Body of pancreas (tissue), 4 donors: ENCODE data around the gene CACTIN.

ENCODE experiments used
- CTCF ChIP-seq, 7 experiments: fragments of 450-650 bp in 4 of 7; fragments of 200-600 bp in 3 of 7; sonication (generic) in 3 of 7; IDR thresholded peaks; one replicate each; pipeline ENCODE4 v1.5.1; 2016 to 2019; ENCODE audit warnings: antibody characterized with exemption in 7 of 7
- POLR2A ChIP-seq, 3 donors: fragments of 450-650 bp; IDR thresholded peaks; one replicate each; pipeline ENCODE4 v1.6.1; 2016; ENCODE audit warnings: antibody characterized with exemption in 3 of 3, mild to moderate bottlenecking in 2 of 3

- TF ChIP-seq CTCF (IDR thresholded peaks at IDR 0.05) (no peak), POLR2A (IDR thresholded peaks at IDR 0.05) (no peak)
These were observed 23.3 kb downstream of the CACTIN start for GRCh38 chr19:3603121-3603811.
